HuH-7 (cell line): ENCODE results near the gene PRDX6.
A peak's percentile ranks its signal among the peaks of the same experiment; 100 is the strongest.
"Not testable (repeated sequence)": the region's sequence is repeated elsewhere in the genome, so short reads cannot be mapped to it uniquely, and the experiment has no call there.

Experiments
- DNase-seq: peaks from one replicate; pipeline ENCODE4 v3.0.0; 2011; ENCODE audit warnings: low spot score

The PRDX6 gene

GRCh38 chr1:173477286-173478093, at the start of gene PRDX6:
TSS of gene PRDX6 (plus strand) at chr1:173477335. CDS start at chr1:173477398, 63 bp downstream.
- DNase-seq, result peak; percentile 59

GRCh38 chr1:173429471-173430402, 47.4 kb upstream of the PRDX6 start:
- no peak for DNase-seq

- DNase-seq, result no peak
Observed at GRCh38 chr1:173430677-173431303, 46.3 kb upstream of the PRDX6 start.

GRCh38 chr1:173431304-173432045, 45.7 kb upstream of the PRDX6 start:
- DNase-seq, result peak; percentile 35

GRCh38 chr1:173432331-173432730, 44.8 kb upstream of the PRDX6 start:
- DNase-seq, result no peak

- DNase-seq, result no peak
Observed at GRCh38 chr1:173433751-173434326, 43.3 kb upstream of the PRDX6 start.

GRCh38 chr1:173436841-173437428, 40.2 kb upstream of the PRDX6 start:
- no peak for DNase-seq

GRCh38 chr1:173438675-173439074, 38.5 kb upstream of the PRDX6 start:
- no peak for DNase-seq

GRCh38 chr1:173440430-173440829, 36.7 kb upstream of the PRDX6 start:
- DNase-seq, result no peak

GRCh38 chr1:173444757-173445156, 32.4 kb upstream of the PRDX6 start:
- DNase-seq, result no peak

GRCh38 chr1:173445164-173445563, 32.0 kb upstream of the PRDX6 start:
- DNase-seq, result no peak

- no peak for DNase-seq
Observed at GRCh38 chr1:173445656-173446055, 31.5 kb upstream of the PRDX6 start.

- no peak for DNase-seq
Observed at GRCh38 chr1:173447224-173447623, 29.9 kb upstream of the PRDX6 start.

GRCh38 chr1:173448945-173449344, 28.2 kb upstream of the PRDX6 start:
- DNase-seq, result no peak

- DNase-seq, result no peak
Observed at GRCh38 chr1:173451981-173452380, 25.2 kb upstream of the PRDX6 start.

GRCh38 chr1:173453982-173454381, 23.2 kb upstream of the PRDX6 start:
- DNase-seq, result no peak

- DNase-seq, result no peak
Observed at GRCh38 chr1:173454966-173455524, 22.1 kb upstream of the PRDX6 start.

- no peak for DNase-seq
Observed at GRCh38 chr1:173459885-173460284, 17.2 kb upstream of the PRDX6 start.

- not testable (repeated sequence) for DNase-seq
Observed at GRCh38 chr1:173462666-173463065, 14.5 kb upstream of the PRDX6 start.

- DNase-seq, result not testable (repeated sequence)
Observed at GRCh38 chr1:173464185-173464584, 12.9 kb upstream of the PRDX6 start.

GRCh38 chr1:173467426-173467825, 9.7 kb upstream of the PRDX6 start:
- DNase-seq, result no peak
